GM10248 (cell line): Measurements from ENCODE around the gene ENPP3.

ENCODE experiments used
- CTCF ChIA-PET: fragments of 300-600 bp; sonication (Branson Sonifier 250); formaldehyde crosslinking; extraction: SDS; loops from one replicate; lab custom pipeline; 2021; ENCODE audit warnings: antibody characterized with exemption; lab: Yijun Ruan, JAX
- POLR2A ChIA-PET: fragments of 350-650 bp; sonication (Branson Sonifier 250); formaldehyde crosslinking; extraction: SDS; loops from one replicate; lab custom pipeline; 2020; ENCODE audit warnings: antibody characterized with exemption; lab: Yijun Ruan, JAX
- DNase-seq: peaks from one replicate; pipeline ENCODE4 v3.0.0; 2012; ENCODE audit errors: extremely low spot score
- TF ChIP-seq, protein P1 (sequence below): IDR thresholded peaks from 2 replicates; pipeline ENCODE4 v1.5.1; 2012; ENCODE audit warnings: mild to moderate bottlenecking, low read depth; ENCODE audit errors: extremely low read depth, missing control alignments, control extremely low read depth

ENPP3 gene

GRCh38 chr6:131600716-131601115 lies 36.4 kb upstream of the ENPP3 start:
- CTCF ChIA-PET: interaction anchor here (4.8 kb wide), 1 partner anchor 27 kb away, joined by 28 read pairs; the partner anchor contains the start of gene MED23
- POLR2A ChIA-PET: no interaction called here
- TF ChIP-seq, protein P1, sequence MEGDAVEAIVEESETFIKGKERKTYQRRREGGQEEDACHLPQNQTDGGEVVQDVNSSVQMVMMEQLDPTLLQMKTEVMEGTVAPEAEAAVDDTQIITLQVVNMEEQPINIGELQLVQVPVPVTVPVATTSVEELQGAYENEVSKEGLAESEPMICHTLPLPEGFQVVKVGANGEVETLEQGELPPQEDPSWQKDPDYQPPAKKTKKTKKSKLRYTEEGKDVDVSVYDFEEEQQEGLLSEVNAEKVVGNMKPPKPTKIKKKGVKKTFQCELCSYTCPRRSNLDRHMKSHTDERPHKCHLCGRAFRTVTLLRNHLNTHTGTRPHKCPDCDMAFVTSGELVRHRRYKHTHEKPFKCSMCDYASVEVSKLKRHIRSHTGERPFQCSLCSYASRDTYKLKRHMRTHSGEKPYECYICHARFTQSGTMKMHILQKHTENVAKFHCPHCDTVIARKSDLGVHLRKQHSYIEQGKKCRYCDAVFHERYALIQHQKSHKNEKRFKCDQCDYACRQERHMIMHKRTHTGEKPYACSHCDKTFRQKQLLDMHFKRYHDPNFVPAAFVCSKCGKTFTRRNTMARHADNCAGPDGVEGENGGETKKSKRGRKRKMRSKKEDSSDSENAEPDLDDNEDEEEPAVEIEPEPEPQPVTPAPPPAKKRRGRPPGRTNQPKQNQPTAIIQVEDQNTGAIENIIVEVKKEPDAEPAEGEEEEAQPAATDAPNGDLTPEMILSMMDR: no peak
- no peak for DNase-seq

DNA sequence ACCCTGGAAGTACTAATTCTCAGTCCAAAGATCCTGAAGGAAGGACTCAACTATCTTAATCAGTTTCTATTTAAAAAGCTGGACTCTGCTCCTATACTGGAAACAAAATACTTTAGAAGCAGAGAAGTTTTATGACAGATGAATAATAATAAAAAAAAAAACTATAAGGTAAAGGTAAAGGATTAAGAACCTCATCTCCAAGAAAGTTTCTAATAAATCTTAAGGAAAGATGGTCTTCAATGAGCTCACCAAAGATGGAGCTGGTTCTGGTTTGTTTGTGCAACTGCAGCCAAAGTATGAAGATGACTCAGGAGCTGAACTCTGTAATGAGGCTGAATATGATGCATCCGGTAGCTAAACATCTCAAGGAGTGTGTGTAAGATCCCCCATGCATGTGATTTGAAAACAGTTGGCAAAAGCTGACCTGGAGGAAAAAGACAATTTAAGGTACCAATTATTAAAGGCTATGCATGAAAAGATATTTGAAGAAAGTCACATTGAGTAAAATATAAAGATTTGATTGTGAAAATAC lies 34.3 kb upstream of the ENPP3 start:
- ChIA-PET POLR2A (no interaction called here), CTCF (interaction anchor here (1.4 to 4.8 kb wide), 3 partner anchors 9 to 25 kb away, joined by 5 to 28 read pairs (median 9); partner anchors contain the start of gene MED23)
- no peak for DNase-seq
- TF ChIP-seq, protein P1: no peak

GRCh38 chr6:131613296-131613925 lies 23.7 kb upstream of the ENPP3 start:
- POLR2A ChIA-PET: no interaction called here

DNA sequence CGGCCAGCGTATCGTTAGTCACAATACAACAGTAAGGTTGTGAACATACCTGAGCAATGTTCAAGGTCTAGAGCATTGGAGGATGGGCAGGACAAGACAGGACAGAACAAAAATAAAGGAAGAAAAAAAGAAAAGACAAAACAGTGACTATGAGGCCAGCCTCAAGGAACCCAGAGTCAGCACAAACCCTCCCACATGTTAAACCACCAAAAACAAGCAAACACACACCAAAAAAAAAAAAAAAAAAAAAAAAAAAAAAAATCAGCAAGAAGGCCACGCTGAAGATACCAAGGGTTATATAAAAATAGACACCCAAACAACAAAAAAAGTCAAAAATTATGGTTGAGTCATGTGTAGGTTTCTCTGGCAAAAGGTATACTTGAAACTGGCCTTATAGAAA lies 21.8 kb upstream of the ENPP3 start:
- TF ChIP-seq, protein P1: no peak
- DNase-seq: no peak
- CTCF ChIA-PET: no interaction called here
- POLR2A ChIA-PET: no interaction called here

More at GRCh38 chr6:131613296-131613925, 23.7 kb upstream of the ENPP3 start:
- no peak for DNase-seq
- CTCF ChIA-PET: interaction anchor here (1.8 to 5.5 kb wide), 3 partner anchors 11 to 17 kb away, joined by 4 to 50 read pairs (median 10); partner anchors contain the start of gene MED23
- TF ChIP-seq, protein P1: no peak

GRCh38 chr6:131627724-131628682 lies 9.1 kb upstream of the ENPP3 start, which contains the start of gene MED23:
MED23 (minus strand) TSS chr6:131628242; CDS start chr6:131628049, 193 bp downstream.
- TF ChIP-seq, protein P1: peak; percentile 100
- CTCF ChIA-PET: interaction anchor here (0.6 to 4.2 kb wide), 50 partner anchors 9 to 803 kb away, joined by 3 to 73 read pairs (median 4); partner anchors contain the start of genes ARG1 and ENPP3
- peak; percentile 88 for DNase-seq
- POLR2A ChIA-PET: interaction anchor here (0.7 kb wide), 1 partner anchor 24 kb away, joined by 3 read pairs; no protein-coding TSS in a partner anchor

- CTCF ChIA-PET: interaction anchor here (0.6 to 4.2 kb wide), 37 partner anchors 9 to 804 kb away, joined by 3 to 73 read pairs (median 6); partner anchors contain the start of genes ARG1 and ENPP3
- TF ChIP-seq, protein P1: no peak
- DNase-seq: no peak
- POLR2A ChIA-PET: no interaction called here
Measured at GRCh38 chr6:131628726-131629125, 8.4 kb upstream of the ENPP3 start.
